ENCODE measurements around the gene TMTC2.
A peak's percentile ranks its signal among the peaks of the same experiment; 100 is the strongest.

Gene TMTC2

DNA sequence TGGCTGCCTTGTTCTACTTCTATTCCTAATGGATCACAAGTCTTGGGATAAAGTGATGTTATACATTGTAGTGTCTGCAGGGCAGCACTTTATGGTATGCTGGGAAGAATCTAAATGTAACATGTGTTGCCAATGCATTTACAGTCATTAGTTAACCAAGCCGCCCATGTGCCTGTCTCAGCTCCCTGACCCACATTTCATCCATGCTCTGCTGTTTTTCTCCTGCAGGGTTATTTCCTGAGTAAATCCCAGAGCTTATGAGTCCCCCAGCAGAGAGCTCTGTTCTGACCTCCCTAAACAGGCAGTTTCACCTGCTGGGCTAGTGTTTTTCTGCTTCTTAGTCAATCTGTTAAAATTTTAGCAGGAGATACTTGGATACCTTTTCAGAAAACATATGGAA lies 4.4 kb upstream of the TMTC2 start:
- DNase-seq (ENCODE audit: low spot score) (no peak), FAIRE-seq (no peak)

DNA sequence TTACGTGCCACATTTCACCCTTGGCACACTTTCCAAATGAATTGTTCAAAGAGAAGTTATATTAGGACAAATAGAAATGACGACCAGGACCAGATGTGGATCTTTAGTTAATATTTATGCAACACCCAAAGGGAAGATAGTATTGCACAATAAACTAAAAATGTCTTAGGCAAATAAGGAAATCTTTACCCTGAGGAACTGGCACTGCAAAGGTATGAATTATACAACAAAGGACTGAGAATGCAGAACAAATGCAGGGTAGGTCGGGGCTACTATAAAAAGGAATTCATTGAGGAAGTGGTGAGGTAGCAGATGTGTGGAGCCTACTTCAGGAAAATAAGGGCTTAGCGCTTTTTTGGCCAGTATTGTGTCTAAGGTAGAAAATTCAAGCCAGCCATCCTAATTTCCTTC lies 3.9 kb upstream of the TMTC2 start:
- DNase-seq (ENCODE audit: low spot score) (no peak), FAIRE-seq (no peak)

DNA sequence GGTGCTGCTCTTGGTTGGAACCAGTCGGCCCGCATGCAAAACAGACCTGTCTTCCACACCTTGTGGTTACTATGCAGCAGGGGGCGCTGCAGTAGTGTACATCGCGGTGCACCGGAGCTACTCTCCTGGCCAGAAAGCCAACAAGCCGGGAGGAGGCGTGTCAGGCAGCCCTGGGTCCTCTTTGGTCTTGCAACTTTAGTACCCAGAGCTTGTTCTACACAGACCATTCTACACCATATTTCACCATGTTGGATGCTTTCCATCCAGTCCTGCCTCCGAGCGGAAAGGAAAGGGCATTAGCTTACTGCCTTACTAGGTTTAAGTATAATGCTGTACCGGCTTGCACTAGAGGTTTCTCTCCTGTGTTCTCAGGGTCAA lies 927 bp upstream of the TMTC2 start:
- peak; percentile 73 for DNase-seq (ENCODE audit: low spot score)
- FAIRE-seq: no peak

DNA sequence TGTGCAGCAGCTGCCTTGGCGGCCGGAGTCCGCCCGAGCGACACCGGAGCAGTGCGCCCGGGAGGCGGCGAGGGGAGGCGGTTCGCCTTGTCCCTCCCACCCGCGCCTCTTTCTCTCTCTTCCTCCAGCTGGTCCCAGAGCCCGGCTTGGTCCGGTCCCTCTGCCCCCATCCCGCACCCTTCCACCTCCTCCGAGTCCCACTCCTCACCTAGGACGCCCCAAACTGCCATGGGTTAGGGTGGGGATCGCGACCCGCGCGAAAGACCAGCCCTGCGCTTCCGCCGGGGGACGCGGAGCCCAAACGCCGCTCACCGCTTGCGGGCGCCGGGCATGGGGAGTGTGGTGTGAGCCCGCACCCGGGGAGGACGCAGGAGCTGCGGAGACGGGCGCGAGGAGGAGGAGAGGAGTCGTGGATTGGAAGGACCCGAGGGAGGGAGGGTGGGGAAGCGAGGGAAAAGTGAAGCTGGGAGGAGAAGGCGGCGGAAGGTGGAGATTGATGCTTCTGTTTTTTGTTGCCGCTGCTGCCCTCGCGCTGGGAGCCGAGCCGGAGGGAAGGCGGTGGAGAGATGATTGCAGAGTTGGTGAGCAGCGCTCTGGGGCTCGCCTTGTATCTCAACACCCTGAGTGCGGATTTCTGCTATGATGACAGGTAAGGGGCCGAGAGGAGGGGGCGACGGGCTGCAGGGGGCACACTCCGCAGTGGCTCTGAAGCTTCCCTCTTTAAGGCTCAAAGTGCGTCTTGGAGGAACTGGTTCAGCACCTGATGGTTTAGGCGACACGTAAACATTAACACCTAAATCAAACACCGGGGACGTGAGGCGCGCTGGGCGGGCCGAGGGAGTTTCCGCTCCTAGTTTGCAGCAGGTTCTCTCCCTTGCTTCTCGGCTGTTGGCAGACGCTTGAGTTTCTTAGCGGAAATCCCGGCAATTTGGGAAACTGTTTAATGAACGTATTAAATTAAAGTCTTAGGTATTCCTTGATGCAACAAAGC lies 610 bp downstream of the TMTC2 start:
- peak; percentile 16 for DNase-seq (ENCODE audit: low spot score)
- FAIRE-seq: no peak

DNA sequence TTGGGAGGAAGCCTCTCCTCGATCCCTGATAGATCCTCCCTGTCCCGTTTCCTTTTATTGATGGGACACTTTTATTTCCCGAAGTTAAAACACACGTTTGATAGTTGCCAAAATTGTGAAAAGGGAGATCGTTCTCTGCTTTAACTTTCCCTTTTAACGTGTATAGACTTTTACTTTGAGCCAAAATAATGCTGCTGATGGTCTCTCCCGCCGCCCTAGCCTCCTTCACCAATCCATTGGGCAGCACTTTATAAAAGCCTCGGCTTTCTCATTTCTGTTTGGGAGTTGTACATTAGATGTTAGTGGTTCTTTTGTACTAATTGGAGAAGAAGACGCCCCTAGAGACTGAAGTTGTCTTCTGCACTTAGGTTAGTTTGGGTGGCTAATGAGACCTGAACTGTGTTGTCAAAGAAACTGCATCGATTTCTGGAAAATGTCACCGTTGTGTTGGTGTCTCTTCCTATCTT lies 1.4 kb downstream of the TMTC2 start:
- DNase-seq (ENCODE audit: low spot score): peak; percentile 2
- no peak for FAIRE-seq

DNA sequence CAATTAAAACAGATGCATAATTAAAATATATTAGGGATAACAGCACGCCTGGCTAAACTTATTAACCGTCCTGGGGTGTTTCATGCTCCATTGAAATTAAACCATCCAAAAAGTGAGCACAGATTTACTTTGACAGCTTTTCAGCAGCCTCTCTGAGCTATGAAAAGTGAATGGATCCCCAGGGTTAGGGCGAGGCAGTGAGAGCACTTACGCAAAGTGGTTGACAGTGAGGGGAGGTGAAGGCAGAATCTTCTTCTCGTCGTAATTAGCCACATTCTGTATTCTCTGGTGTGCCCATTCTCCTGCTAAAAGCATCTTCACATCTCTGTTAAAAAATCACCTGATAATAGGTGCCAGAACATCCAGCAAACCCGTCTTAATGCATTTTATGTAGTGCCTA lies 1.9 kb downstream of the TMTC2 start:
- DNase-seq (ENCODE audit: low spot score) (no peak), FAIRE-seq (no peak)

DNA sequence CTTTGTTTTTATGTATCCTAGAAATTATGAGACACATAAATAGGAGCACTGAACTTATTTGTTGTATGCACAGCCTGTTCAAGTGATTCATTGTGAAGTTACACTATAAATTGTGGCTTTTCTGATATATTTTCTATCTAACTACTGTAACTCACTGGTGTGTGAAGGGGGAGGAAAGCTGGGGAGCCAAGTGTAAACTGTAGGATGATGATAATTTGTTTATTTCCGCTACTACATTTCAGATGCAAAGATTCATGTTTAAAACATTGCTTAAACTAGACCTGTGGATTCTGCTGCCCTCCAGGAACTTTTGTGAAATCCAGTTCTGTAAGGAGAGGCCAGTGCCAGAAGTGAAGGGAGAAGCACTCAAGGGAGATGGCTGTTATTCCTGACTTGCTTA lies 3.3 kb downstream of the TMTC2 start:
- DNase-seq (ENCODE audit: low spot score) (no peak), FAIRE-seq (no peak)

DNA sequence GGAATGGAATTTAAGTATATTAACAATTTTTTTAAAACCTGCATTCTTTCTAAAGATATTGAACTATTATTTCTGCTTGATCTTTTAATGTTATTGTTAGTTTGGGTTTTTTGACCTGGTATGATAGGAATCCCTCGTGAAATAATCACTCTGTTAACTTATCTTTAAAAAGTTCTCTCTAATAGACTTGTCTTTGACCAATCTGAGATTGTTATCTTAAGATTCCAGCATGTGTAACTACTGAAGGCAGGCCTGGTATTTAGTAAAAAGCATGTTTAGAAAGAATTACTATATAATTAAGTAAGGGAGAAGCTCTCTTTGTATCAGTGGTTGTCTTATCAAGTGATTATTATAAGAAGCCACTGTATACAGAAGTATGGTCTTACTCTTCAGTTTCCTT lies 4.8 kb downstream of the TMTC2 start:
- no peak for DNase-seq (ENCODE audit: low spot score)
- no peak for FAIRE-seq

DNA sequence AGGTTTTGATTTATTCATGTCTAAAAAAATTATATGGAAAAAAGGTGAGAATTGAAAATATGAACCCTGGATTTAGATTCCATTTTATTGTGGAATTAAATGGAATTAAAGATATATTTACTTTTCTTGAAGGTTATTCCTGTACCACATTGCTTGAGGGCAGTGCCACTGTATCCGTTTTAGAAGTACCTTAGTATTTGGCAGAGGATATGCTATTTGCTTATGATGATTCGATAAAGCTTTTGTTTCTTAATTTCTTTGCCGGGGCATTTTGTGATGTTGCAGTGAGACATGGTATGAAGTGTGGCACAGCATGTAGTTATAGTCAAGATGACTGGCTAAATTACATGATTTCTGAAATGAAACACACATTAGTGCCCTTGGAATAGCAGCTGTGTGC lies 7.6 kb downstream of the TMTC2 start:
- FAIRE-seq (no peak), DNase-seq (ENCODE audit: low spot score) (no peak)

DNA sequence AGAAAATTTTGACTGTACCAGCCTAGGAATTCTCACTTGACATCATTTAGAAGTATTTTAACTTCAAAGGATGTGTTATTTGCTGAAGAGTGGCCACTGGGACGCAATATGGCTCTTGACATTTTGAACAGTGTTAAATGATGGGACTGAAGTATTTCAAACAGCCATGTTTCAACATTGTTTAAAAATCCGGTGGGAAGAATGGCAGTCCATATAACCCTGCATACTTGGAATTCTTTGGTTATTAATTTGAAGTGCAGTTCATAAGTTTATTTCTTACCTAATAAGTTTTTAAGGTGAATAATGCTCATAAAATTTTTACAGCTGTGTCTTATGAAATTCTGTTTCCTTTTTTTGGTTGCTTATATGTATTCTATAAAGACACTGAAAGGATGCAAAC lies 8.3 kb downstream of the TMTC2 start:
- FAIRE-seq (no peak), DNase-seq (ENCODE audit: low spot score) (peak; percentile 7)

DNA sequence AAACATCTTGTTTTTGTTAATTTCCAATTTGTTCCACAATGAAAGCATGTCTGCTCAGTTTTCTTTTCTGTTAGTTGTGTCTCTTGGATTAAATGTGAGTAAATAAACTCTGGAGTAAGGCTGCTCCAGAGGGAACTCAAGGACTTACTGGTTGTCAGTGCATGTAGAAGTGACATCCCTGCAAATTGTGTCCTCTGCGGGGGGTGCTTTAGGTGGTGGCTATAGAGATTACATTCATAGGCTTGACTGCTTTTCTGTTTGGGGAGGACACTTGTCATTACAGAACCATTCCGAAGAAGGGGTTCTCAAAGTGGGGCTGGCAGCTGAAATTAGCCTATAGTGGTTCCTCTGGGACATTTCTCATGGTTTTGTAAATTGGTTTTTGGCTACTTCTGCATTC lies 8.8 kb downstream of the TMTC2 start:
- DNase-seq (ENCODE audit: low spot score): no peak
- FAIRE-seq: no peak

DNA sequence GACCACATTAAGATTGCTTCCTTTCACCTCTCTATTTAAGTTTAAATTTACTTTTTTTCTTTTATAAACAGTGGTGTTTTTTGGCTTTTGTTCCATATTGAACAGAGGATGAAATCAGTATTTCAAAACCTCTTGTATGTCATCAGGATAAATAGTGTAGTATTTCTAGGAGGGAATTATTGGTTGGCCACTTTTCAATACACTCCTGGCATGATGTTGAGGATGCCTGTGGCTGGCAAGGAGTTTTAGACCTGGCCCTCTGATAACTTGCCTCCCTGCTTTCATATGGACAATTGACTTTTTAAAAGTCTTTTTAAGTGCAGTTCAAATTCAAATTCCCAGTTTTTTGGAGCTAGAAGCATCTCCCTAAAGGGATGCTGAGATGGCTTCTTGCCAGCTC lies 9.8 kb downstream of the TMTC2 start:
- no peak for FAIRE-seq

DNA sequence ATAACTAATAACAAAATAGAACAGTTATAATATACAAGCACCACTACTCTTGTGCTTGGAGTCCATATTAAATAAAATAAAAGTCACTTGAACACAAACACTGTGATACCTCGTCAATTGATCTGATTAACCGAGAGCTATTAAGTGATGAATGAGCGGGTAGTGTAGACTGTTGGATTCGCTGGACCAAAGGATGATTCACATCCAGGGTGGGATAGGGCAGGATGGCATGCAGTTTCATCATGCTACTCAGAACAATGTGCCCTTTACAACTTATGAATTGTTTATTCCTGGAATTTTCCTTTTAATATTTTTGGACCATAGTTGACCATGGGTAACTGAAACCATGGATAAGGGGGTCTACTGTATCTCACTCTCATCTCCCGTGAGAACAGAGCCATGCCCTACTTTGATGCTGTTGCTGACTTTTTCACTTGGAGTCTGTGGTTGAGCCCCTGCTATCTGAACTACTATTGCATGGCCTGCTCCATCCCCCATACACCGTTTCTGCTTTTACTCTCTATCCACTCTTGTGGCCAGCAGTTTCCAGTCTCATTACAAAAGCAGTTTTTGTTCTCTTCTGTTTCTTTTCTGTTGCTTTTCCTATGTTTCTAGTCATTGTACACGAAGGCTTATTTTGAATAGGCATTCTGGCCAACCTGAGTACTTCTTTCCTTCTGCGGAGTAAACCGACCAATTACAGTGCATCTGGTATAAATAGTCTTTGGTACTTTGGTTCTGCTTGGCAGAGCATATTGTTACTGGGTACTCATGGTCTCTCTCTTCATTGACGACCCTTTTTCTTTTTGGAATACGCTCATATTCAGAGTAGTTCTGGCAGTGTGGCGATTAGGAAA lies 12.2 kb downstream of the TMTC2 start:
- FAIRE-seq (no peak), DNase-seq (ENCODE audit: low spot score) (no peak)

More for the DNA sequence above, 9.8 kb downstream of the TMTC2 start:
- no peak for DNase-seq (ENCODE audit: low spot score)

DNA sequence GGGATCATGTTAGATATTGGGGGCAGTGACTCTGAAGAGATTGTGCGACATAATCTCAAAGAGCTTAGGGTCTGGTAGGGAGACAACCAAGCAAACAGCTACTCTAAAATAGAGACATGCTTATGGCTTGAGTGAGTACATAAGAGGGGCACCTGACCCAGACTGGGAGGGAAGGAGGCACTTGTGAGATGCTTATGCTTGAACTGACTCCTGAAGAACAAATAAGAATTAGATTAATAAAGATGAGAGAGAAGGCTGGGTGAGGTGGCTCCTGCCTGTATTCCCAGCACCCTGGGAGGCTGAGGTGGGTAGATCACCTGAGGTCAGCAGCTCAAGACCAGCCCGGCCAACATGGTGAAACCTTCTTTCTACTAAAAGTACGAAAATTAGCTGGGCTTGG lies 19.1 kb downstream of the TMTC2 start:
- no peak for FAIRE-seq
- DNase-seq (ENCODE audit: low spot score): no peak

DNA sequence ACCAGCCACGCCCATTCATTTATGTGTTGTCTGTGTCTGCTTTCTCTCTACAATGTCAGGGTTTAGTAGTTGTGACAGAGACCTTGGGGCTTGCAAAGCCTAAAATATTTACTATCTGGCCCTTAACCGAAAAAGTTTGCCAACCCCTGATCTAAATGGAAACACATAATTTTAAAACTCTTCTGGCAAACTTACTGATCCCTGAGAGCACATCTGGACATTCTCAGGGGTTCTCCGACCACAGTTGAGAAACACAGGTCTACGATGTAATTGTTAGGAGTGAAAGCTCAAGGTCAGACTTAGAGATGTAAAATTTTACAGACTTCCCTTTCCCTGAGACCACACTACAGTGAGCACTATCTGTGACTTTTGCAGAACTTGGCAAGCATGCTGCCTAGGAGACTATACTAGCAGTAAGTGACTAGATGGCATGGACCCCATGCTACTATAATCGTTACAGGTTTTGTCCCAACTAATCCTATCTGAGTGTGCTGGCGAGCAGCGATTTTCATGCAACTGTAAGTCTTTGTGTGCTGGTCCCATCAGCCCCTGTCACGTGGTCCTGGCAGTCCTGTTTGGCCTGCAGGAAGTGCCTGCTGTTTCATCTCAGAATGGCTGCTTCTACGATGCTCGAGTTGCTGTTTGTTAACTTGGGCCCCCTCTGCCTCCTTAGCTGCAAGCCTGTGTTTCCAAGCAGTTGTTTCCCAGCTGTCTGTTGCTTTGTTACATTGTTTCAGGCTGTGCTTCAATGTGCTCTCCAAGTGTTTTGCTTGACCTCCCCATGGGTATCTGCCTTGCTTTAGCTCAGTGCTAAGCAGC lies 21.6 kb downstream of the TMTC2 start:
- FAIRE-seq (no peak), DNase-seq (ENCODE audit: low spot score) (no peak)

DNA sequence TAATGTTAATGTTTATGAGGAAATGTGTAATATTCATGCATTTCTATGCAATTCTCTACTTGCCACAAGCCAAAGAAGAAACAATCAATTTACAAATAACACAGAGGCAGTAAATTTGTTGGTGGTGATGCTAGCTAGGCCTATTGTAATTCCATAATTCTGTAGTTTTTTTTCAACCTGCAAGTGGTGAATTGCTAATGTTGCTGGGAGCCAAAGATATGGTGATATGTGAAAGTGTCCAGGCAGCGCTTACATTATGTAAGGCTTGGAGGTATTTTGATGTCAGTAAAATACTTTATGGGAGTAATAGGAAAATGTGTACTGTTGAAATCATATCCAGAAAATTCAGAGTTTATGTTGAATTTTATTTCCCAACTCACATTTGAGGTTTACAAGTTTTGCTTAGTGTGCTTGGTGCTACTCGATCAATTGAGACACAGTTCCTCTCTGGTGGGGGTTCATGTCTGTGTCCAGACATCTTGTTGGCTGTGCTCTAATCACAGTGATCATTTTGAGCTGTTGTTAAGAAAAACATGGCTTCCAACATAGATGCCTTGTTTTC lies 23.2 kb downstream of the TMTC2 start:
- FAIRE-seq: no peak
- DNase-seq (ENCODE audit: low spot score): no peak

DNA sequence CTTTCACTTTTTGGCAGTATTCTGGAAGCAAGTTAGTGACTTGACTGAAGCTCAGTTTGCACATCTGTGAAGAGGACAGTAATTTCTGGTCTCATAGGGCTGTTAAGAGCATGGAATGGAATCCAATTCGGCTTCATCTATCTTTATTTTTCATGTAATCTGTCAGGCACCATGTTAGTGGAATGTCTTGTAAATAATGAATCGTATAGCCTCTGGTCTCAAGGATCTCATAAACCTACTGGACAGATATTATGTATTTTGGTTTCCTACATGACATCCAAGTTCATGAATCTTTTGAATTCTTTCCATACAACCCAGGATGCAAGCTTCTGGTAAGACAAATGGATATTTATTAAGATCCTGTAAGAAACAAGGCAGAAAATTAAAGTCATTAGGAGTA lies 24.0 kb downstream of the TMTC2 start:
- no peak for DNase-seq (ENCODE audit: low spot score)
- FAIRE-seq: no peak

DNA sequence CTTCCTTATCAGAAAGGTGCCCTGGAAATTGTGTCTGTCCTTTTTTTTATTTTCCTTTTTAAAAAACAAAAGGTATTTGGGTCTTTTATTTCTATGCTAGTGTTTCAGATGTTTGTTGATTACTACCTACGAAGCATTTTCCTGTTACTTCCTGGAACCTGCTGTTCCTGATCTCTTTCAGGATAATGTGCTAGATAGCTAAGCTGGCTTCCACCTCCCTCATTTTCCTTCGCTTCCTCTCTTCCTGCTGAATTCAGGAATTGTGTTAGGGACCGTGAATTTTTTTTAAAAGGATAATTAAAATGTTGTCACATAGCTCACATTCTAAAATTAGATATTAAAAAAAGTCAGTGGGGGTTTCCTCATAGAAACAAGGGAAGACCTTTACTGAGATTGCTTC lies 27.7 kb downstream of the TMTC2 start:
- FAIRE-seq: no peak
- DNase-seq (ENCODE audit: low spot score): no peak

DNA sequence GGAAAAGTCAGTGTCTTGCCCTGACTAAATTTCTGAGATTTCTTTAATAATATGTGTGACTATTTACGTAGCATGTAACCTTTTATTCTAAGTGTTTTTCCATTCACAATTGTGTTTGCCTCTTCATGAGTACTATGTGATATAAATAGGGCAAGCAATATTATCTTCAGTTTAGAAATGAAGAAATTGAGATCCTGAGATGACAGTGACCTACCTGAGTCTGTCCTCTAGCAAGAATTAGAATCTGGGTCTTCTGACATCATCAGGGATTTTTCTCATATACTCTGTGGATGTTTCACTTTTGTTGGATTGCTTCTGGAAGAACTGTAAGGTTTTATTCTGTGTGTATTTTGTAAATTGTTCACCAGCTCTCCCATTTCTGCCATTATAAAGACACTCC lies 35.0 kb downstream of the TMTC2 start:
- FAIRE-seq: no peak
- DNase-seq (ENCODE audit: low spot score): no peak

DNA sequence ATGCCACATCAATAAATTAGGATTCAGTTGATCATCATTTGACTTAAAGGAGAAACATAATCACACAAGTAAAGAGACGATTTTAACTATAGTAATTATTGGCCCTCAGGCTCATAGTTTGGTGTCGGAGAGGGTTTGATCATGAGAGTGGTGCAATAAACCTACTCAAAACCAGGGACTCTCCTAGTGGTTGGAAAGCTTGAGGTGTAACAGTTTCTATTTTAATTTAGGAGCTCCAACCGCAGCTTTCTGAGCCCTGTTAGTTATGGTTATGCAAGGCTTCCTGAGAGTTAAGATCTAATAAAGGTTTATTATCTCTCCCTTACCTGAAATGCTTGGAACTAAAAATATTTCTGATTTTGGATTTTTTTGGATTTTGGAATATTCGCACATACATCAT lies 36.4 kb downstream of the TMTC2 start:
- no peak for DNase-seq (ENCODE audit: low spot score)

DNA sequence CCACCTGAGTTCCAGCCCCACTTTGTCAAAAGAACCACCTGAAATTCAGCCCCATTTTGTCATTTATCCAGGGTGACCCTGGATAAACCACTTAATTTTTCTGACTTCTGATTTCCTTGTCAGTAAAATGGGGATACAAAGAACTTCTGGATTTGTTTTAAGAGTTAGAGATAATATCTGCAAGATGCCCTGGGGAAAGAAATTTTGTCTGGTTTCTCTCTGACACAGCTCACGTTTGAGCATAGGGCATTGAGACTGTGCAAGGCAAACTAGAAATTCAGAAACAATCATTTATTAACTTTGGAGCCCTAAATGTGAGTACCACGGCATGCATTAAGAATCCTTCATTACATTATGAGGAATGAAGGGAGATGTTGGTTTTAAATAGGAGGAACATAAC lies 37.2 kb downstream of the TMTC2 start:
- no peak for DNase-seq (ENCODE audit: low spot score)
- FAIRE-seq: no peak

More for the DNA sequence above, 36.4 kb downstream of the TMTC2 start:
- FAIRE-seq: no peak
